KG1 (cell line): ENCODE measurements around the gene SLCO4A1.

Source experiments
- DNase-seq: peaks from one replicate; lab custom pipeline; 2025; lab: John Stamatoyannopoulos, UW

SLCO4A1 gene

DNA sequence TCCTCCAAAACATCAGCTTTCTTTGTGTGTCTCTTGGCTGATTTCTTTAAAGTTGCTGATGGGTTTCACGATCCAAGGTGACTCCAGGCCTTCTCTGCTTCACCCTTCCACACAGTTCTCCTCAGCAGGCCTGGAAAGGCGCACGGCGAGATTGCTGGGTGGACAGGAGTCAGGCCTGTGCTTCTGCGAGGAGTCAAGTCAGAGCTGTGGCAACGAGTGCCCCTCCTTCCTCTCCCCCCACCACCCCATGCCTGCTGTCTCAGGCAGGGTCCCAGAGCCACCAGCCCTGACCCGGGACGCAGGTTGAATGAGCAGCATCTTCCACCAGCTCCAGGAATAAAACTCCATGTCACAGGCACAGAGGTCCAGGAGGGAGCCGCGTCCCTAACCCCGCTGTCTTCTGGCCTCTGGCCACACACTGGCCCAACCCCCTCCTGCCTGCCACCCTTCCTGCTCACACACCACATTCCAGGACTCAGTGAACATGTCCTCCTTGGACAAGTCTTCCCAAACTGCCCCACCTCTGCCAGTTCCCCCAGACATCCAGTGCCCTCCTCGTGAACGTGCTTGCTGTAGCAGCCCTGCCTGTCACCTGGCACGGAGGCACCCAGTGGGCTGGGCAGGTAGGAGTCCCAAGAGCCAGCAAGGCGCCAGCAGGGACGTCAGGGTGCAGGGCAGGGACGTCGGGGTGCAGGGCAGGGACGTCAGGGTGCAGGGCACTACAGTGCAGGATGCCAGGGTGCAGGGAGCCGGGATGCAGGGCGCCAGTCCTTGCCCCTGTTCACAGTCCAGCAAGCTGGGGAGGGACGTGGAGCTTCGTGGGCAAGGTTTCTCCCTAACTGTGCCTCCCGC is 59.1 kb downstream of the SLCO4A1 start:
- no peak for DNase-seq

DNA sequence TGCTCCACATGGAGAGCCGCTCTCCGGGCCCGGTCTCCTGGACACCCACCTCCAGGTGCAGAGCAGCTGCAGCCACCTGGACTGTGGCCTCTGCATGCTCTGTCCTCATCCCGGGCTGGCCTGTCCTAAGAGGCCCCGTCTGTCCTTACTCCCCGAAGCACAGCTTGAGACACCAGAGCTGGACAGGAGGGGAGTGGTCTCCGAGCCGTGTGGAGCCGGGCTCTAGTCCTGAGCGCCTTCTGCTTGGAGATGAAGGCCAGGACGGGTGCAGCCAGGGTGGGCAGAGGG is 59.7 kb downstream of the SLCO4A1 start:
- no peak for DNase-seq

GRCh38 chr20:62702895-62703852 is 60.9 kb downstream of the SLCO4A1 start:
- DNase-seq: peak; percentile 20

- no peak for DNase-seq
Observed at GRCh38 chr20:62703853-62704228, 61.5 kb downstream of the SLCO4A1 start.

- DNase-seq: no peak
Observed at GRCh38 chr20:62704341-62704948, 62.1 kb downstream of the SLCO4A1 start.

GRCh38 chr20:62705627-62706026 is 63.3 kb downstream of the SLCO4A1 start:
- DNase-seq: no peak

DNA sequence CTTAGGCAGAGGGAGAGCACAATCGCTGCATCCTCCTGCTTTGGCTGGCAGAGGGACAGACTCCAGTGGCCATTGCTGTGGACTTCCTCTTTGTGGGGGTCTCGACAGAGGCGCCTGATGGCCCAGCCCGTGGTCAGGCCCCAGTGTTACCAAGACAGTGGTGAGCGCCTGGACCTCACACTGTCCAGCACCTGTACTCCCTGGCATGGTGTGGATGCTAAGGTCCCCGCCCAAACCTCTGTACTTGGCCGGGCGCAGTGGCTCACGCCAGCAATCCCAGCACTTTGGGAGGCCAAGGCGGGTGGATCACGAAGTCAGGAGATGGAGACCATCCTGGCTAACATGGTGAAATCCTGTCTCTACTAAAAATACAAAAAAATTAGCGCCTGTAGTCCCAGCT is 64.0 kb downstream of the SLCO4A1 start:
- DNase-seq: no peak

GRCh38 chr20:62706857-62707256 is 64.6 kb downstream of the SLCO4A1 start:
- no peak for DNase-seq

- no peak for DNase-seq
Observed at GRCh38 chr20:62707276-62707920, 65.1 kb downstream of the SLCO4A1 start.

- no peak for DNase-seq
Observed at GRCh38 chr20:62707921-62708521, 65.7 kb downstream of the SLCO4A1 start.

DNA sequence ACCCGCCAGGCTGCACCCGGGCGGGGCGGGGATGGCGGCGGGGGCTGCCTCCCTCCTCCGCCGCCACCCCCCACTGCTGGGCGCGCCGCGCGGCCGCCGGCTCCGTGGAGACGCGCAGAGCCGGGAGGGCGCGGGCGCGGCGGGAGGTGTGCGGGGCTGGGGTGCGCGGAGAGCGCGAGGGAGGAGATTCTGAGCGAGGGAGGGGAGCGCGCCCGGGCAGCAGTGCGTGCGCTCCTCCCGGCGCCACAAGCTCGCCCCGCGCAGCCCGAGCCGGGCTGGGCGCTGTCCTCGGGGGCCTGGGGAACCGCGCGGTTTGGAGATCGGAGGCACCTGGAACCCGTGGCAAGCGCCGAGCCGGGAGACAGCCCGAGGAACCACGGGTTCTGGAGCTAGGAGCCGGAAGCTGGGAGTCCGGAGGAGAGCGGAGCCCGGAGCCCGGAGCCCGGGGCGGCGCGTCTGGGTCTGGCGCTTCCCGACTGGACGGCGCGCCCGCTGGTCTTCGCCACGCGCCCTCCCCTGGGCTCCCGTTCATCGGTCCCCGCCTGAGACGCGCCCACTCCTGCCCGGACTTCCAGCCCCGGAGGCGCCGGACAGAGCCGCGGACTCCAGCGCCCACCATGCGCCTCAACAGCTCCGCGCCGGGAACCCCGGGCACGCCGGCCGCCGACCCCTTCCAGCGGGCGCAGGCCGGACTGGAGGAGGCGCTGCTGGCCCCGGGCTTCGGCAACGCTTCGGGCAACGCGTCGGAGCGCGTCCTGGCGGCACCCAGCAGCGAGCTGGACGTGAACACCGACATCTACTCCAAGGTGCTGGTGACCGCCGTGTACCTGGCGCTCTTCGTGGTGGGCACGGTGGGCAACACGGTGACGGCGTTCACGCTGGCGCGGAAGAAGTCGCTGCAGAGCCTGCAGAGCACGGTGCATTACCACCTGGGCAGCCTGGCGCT is 66.6 kb downstream of the SLCO4A1 start, which contains the start of gene NTSR1:
Gene NTSR1, plus strand, starts transcription at position 246 of the 946 bp plus-strand sequence. Its CDS starts 372 bp downstream, at position 618.
- DNase-seq: no peak

DNA sequence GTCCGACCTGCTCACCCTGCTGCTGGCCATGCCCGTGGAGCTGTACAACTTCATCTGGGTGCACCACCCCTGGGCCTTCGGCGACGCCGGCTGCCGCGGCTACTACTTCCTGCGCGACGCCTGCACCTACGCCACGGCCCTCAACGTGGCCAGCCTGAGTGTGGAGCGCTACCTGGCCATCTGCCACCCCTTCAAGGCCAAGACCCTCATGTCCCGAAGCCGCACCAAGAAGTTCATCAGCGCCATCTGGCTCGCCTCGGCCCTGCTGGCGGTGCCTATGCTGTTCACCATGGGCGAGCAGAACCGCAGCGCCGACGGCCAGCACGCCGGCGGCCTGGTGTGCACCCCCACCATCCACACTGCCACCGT is 67.2 kb downstream of the SLCO4A1 start:
- DNase-seq: no peak

DNA sequence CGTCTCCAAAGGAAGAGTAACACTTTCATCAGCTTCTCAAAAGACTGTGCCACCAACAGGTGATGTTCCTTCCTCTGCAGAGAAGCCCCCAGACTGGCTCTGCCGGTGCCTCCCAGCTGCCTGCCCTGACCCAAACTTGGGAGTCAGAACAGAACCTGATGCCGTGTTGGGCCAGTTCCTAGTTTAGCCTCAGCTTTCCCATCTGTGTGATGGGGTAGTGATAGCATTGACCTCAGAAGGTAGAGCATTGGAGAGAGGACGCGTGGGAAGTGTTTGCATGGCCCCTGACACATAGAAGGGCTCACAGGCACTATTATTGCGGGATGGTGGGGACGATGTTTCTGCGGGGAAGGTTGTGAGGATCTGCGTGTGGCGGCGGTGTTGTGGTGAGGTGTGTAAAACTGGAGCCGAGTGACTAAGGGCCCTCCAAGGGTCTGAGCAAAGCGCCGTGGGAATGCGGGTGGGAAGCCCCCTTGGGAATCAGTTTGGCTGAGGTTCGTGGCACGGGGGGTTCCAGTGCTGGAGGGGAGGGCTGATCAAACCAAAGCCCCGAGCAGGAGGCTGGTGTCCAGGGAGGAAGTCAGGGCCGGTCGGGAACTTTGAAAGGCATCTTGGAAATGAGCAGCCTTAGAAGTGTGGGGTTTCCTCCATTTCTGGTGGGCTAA is 68.0 kb downstream of the SLCO4A1 start:
- DNase-seq: no peak

GRCh38 chr20:62710886-62711702 is 68.8 kb downstream of the SLCO4A1 start:
- DNase-seq: no peak

DNA sequence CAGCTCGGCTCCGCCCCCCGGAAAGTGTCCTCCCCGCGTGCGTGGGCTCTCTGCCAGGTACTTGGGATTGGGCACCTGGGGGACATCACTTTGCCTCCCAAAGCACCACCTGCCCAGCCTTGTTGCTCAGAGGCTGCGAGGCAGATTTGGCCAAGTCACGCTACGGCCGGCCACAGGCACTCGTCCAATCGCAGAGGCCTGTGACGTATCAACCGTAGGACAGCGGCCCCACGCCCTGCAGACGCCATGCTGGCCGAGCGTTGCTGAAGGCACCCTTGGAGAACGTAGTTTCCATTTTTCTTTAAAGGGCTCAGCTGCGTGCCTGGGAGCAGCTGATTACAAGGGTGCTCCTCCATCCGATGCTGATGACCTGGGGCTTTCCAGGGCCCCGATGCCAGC is 69.4 kb downstream of the SLCO4A1 start:
- no peak for DNase-seq

DNA sequence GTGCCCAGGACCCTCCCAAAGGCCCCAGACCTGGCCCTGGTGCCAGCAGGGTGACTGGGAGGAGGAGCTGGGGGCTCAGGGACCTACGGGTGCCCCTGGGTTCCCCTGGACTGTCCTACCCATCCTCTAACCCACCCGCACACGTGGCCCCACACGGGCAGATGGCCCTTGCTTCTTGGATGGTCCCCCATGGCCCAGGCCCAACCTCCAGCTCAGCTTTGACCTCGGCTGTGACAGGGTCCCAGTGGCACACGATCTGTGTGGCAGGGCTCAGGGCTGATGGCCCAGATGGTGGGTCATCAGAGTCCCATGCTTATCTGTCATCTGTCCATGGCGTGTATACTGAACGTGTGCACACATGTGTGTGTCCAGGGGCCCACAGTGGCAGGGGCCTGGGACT is 70.3 kb downstream of the SLCO4A1 start:
- DNase-seq: no peak

DNA sequence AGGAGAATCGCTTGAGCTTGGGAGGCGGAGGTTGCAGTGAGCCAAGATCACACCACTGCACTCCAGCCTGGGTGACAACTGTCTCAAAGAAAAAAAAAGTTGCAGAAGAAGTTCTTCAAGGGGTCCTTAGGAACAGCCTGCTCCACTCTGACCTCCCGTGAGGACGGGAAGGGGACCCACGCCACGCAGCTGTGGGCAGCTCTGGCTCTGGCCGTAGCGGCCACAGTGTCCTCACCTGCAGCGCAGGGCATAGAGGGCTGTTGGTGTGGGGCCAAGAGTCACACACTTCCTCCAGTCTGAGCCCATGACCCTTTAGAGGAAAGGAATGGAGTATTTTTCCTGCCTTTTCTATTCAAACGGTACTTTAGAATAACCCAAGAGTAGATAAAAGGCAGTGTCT is 71.7 kb downstream of the SLCO4A1 start:
- DNase-seq: no peak

DNA sequence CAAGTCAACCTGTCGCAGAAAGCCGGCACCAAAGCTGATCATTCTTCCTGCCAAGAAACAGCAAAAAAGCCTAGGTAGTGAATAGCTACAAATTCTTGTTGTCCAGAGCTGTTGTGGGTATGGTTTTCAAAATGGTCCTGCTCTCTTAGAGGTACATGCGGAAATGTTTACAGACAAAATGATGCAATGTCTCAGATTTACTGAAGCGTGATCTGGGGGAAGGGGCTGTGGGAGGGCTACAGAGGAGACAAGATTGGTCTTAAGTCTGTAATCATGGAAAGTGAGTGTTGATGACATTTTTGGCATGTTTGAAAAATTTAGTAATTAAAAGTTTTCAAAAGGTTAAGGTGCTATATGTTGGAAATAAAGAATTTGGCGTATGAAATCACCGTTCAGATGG is 72.5 kb downstream of the SLCO4A1 start:
- DNase-seq: no peak

DNA sequence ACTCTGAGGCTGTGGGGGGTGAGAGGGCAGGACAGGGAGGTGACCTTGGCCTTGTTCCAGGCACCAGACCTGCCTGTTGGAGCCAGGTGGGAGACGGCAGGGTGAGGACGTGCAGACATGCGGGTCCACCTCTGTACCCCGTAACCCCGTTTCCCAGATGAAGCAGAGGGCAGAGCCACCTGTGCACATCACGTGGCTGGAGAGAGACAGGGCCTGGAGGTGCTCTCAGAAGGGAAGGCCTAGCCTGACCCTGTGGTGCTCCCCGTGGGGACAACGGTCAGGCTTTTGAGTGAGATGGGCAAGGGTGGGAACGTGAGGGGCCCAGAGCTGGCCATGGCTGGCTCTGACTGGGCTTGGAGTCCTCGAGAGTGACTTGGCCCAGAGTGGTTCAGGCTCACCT is 72.9 kb downstream of the SLCO4A1 start:
- no peak for DNase-seq
